GM18505 (cell line): Measurements from ENCODE around the gene NRAS.

Experiments
- ATAC-seq: cut with Tn5 transposase; IDR thresholded peaks from one replicate; pipeline ENCODE4 v1.9.1; 2021; ENCODE audit not compliant: unreplicated experiment
- POLR2A ChIP-seq: IDR thresholded peaks from 4 replicates; pipeline ENCODE4 v1.6.1; 2011; ENCODE audit warnings: borderline replicate concordance; ENCODE audit not compliant: insufficient read depth, insufficient read length; ENCODE audit errors: extremely low read depth

NRAS gene

GRCh38 chr1:114685851-114686250 is 30.7 kb downstream of the NRAS start:
- no peak for ATAC-seq
- no peak for TF ChIP-seq POLR2A

GRCh38 chr1:114677691-114678090 is 38.9 kb downstream of the NRAS start:
- no peak for ATAC-seq
- no peak for TF ChIP-seq POLR2A

- no peak for TF ChIP-seq POLR2A
- no peak for ATAC-seq
These were observed 40.5 kb downstream of the NRAS start for GRCh38 chr1:114676115-114676514.

- TF ChIP-seq POLR2A = no peak
- ATAC-seq = no peak
These were observed 44.7 kb downstream of the NRAS start for GRCh38 chr1:114671939-114672275.

- no peak for TF ChIP-seq POLR2A
These were observed 45.3 kb downstream of the NRAS start for GRCh38 chr1:114671011-114671938.

GRCh38 chr1:114670083-114671010 is 46.2 kb downstream of the NRAS start:
- no peak for TF ChIP-seq POLR2A
- peak; percentile 99 for ATAC-seq

More at GRCh38 chr1:114671011-114671938, 45.3 kb downstream of the NRAS start:
- no peak for ATAC-seq

GRCh38 chr1:114669562-114670082 is 46.9 kb downstream of the NRAS start, which contains the start of gene DENND2C:
DENND2C (minus strand) TSS chr1:114670049; CDS start chr1:114625984, 44,065 bp downstream.
- TF ChIP-seq POLR2A = no peak
- peak; percentile 55 for ATAC-seq

- no peak for ATAC-seq
- no peak for TF ChIP-seq POLR2A
These were observed 47.6 kb downstream of the NRAS start for GRCh38 chr1:114668784-114669561.

GRCh38 chr1:114668373-114668772 is 48.2 kb downstream of the NRAS start:
- ATAC-seq = no peak
- TF ChIP-seq POLR2A = no peak

GRCh38 chr1:114666954-114667353 is 49.6 kb downstream of the NRAS start:
- TF ChIP-seq POLR2A = no peak

GRCh38 chr1:114660238-114660637 is 56.3 kb downstream of the NRAS start:
- no peak for TF ChIP-seq POLR2A
- no peak for ATAC-seq

More at GRCh38 chr1:114666954-114667353, 49.6 kb downstream of the NRAS start:
- ATAC-seq = no peak
